ENCODE measurements around the gene ANKRD55. TPM values are rescaled to one million over a fixed set of nuclear protein-coding genes. Genes with fewer than 3 reads are reported as not detected.

ANKRD55 gene
- total RNA-seq, 1 donor from 2014 or later = not detected

DNA sequence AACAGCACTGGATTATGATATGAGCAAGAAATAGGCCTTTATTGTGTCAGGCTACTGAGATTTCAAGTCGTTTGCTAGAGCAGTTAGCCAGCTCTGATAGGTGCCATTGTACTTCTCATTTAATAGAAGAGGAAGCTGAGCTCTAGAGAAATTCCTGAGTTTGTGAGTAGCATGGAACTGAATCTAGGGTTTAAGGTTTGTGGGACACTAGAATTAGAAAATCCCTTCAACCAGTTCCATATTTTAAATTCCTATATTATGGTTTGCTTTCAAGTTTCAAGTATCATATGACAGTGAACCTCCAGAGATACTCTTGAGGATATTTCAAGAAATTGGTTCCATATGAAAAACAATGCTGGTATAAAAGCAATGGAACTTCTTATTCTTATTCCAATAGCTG is 87.6 kb downstream of the ANKRD55 start:
- no peak overlapping the region for H3K4me3 Mint-ChIP-seq
- no peak overlapping the region for H3K27ac Mint-ChIP-seq

DNA sequence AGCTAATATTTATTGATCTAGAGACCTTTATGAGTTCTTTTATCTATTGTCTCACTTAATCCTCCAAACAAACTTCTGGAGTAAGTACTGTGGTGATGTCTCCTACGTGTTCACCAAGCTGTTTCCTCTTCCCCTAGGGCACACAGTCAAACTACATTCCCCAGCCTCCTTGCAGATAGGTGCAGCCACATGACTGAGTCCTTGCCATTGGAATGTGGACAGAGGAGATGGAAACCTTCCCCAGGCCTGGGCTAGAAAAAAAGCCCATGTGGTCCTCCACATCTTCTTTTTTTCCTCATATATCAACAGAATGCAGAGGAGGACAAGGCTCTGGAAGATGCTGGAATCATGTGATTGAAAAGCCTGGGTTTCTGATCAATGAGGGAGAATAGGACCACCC is 88.0 kb downstream of the ANKRD55 start:
- DNase-seq (ENCODE audit: low spot score) = no peak
- Histone ChIP-seq H4K20me1 (ENCODE audit: low read depth) (no peaks in the 10 kb centered on the region), H3K9ac (no peak overlapping the region), H3K36me3 (no peaks in the 10 kb centered on the region), H3F3A (ENCODE audit: low read depth) (no peaks in the 10 kb centered on the region), H3K27ac (no peak overlapping the region), H2AFZ (replicated peaks) (no peak overlapping the region), H3K9me3 (ENCODE audit: low read depth) (no peaks in the 10 kb centered on the region), H3K27me3 (no peaks in the 10 kb centered on the region), H3K4me3 (no peak overlapping the region), H3K4me2 (no peak overlapping the region), H3K4me1 (no peaks in the 10 kb centered on the region), H3K79me2 (ENCODE audit: low read depth) (no peaks in the 10 kb centered on the region)
- no peak overlapping the region for H3K4me3 Mint-ChIP-seq
- no peaks in the 10 kb centered on the region for H3K9me3 Mint-ChIP-seq
- no peaks in the 10 kb centered on the region for H3K27me3 Mint-ChIP-seq (ENCODE audit: insufficient read depth, low read depth)
- TF ChIP-seq EZH2 (IDR thresholded peaks at IDR 0.05) (no peak), EZH2phosphoT487 (IDR thresholded peaks at IDR 0.05) (no peak)
- TF ChIP-seq, protein P1, sequence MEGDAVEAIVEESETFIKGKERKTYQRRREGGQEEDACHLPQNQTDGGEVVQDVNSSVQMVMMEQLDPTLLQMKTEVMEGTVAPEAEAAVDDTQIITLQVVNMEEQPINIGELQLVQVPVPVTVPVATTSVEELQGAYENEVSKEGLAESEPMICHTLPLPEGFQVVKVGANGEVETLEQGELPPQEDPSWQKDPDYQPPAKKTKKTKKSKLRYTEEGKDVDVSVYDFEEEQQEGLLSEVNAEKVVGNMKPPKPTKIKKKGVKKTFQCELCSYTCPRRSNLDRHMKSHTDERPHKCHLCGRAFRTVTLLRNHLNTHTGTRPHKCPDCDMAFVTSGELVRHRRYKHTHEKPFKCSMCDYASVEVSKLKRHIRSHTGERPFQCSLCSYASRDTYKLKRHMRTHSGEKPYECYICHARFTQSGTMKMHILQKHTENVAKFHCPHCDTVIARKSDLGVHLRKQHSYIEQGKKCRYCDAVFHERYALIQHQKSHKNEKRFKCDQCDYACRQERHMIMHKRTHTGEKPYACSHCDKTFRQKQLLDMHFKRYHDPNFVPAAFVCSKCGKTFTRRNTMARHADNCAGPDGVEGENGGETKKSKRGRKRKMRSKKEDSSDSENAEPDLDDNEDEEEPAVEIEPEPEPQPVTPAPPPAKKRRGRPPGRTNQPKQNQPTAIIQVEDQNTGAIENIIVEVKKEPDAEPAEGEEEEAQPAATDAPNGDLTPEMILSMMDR (IDR thresholded peaks at IDR 0.05) = no peak
- no peak overlapping the region for H3K27ac Mint-ChIP-seq
- H3K4me1 Mint-ChIP-seq = no peaks in the 10 kb centered on the region
- H3K36me3 Mint-ChIP-seq = no peaks in the 10 kb centered on the region

More for the DNA sequence above, 87.6 kb downstream of the ANKRD55 start:
- no peak for DNase-seq (ENCODE audit: low spot score)
- TF ChIP-seq EZH2phosphoT487 (IDR thresholded peaks at IDR 0.05) (no peak), EZH2 (IDR thresholded peaks at IDR 0.05) (no peak)
- H3K4me3 ChIP-seq = no peak overlapping the region
- H2AFZ ChIP-seq (replicated peaks) = no peak overlapping the region
- no peaks in the 10 kb centered on the region for H3K79me2 ChIP-seq (ENCODE audit: low read depth)
- H4K20me1 ChIP-seq (ENCODE audit: low read depth) = no peaks in the 10 kb centered on the region
- no peak overlapping the region for H3K27ac ChIP-seq
- no peaks in the 10 kb centered on the region for H3K27me3 Mint-ChIP-seq (ENCODE audit: insufficient read depth, low read depth)
- H3K4me1 Mint-ChIP-seq = no peaks in the 10 kb centered on the region
- H3K4me2 ChIP-seq = no peak overlapping the region
- H3K36me3 Mint-ChIP-seq = no peaks in the 10 kb centered on the region
- H3K27me3 ChIP-seq = no peaks in the 10 kb centered on the region
- H3F3A ChIP-seq (ENCODE audit: low read depth) = no peaks in the 10 kb centered on the region
- H3K9ac ChIP-seq = no peak overlapping the region
- no peaks in the 10 kb centered on the region for H3K9me3 ChIP-seq (ENCODE audit: low read depth)
- H3K36me3 ChIP-seq = no peaks in the 10 kb centered on the region
- H3K4me1 ChIP-seq = no peaks in the 10 kb centered on the region
- H3K9me3 Mint-ChIP-seq = no peaks in the 10 kb centered on the region

DNA sequence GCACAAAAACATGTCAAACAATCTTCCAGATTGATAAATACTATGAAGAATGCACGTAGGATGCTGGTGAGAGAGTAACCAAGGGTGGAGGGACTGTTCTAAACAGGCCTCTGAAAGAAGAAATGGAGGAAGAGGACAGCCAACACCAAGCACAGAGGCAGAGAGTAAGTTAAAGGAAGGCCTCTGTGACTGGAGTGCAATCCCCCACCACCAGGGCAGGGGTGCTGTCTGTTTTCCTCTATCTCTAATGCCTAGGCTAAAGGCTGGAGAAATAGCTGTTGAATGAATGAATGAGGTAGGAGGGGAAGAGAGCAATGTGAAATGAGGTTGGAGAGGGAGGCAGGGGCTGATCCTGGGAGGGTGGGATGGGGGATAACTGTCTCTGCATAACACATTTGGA is 88.9 kb downstream of the ANKRD55 start:
- no peaks in the 10 kb centered on the region for H3K79me2 ChIP-seq (ENCODE audit: low read depth)
- H3K4me3 Mint-ChIP-seq = no peak overlapping the region
- no peaks in the 10 kb centered on the region for H3K36me3 Mint-ChIP-seq
- H3F3A ChIP-seq (ENCODE audit: low read depth) = no peaks in the 10 kb centered on the region
- no peak overlapping the region for H3K27ac ChIP-seq
- H4K20me1 ChIP-seq (ENCODE audit: low read depth) = no peaks in the 10 kb centered on the region
- no peak overlapping the region for H3K9ac ChIP-seq
- no peaks in the 10 kb centered on the region for H3K36me3 ChIP-seq
- TF ChIP-seq, protein P1 (IDR thresholded peaks at IDR 0.05) = no peak
- TF ChIP-seq EZH2 (IDR thresholded peaks at IDR 0.05) (no peak), EZH2phosphoT487 (IDR thresholded peaks at IDR 0.05) (no peak)
- H3K4me1 Mint-ChIP-seq = no peaks in the 10 kb centered on the region
- no peaks in the 10 kb centered on the region for H3K27me3 Mint-ChIP-seq (ENCODE audit: insufficient read depth, low read depth)
- no peak overlapping the region for H3K4me2 ChIP-seq
- H3K4me1 ChIP-seq = no peaks in the 10 kb centered on the region
- H3K27me3 ChIP-seq = no peaks in the 10 kb centered on the region
- H3K4me3 ChIP-seq = no peak overlapping the region
- H3K27ac Mint-ChIP-seq = no peak overlapping the region
- no peak for DNase-seq (ENCODE audit: low spot score)
- H3K9me3 Mint-ChIP-seq = no peaks in the 10 kb centered on the region
- H3K9me3 ChIP-seq (ENCODE audit: low read depth) = no peaks in the 10 kb centered on the region
- no peak overlapping the region for H2AFZ ChIP-seq (replicated peaks)

DNA sequence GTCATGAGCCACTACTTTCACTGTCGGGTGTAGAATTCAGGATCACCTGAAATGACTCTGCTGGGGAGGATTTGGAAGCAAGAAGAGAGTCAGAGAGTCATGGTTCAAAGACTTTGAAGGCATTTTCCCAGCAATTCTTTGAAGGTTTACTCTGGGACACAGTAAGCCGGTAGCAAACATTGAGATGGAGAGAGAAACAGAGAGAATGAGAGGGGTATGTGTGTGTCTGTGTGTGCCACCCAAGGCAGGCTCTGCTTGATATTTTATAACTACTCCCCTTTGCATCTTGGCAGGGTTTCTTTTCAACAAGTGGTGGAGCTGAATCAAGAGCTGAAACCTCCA is 89.8 kb downstream of the ANKRD55 start:
- H4K20me1 ChIP-seq (ENCODE audit: low read depth) = no peaks in the 10 kb centered on the region
- H3K79me2 ChIP-seq (ENCODE audit: low read depth) = no peaks in the 10 kb centered on the region
- no peaks in the 10 kb centered on the region for H3K9me3 ChIP-seq (ENCODE audit: low read depth)
- H3K4me1 Mint-ChIP-seq = no peaks in the 10 kb centered on the region
- no peaks in the 10 kb centered on the region for H3K27me3 ChIP-seq
- no peaks in the 10 kb centered on the region for H3K36me3 Mint-ChIP-seq
- no peak for DNase-seq (ENCODE audit: low spot score)
- no peak overlapping the region for H2AFZ ChIP-seq (replicated peaks)
- no peak overlapping the region for H3K27ac Mint-ChIP-seq
- no peak overlapping the region for H3K4me3 ChIP-seq
- H3K9me3 Mint-ChIP-seq = no peaks in the 10 kb centered on the region
- no peaks in the 10 kb centered on the region for H3K27me3 Mint-ChIP-seq (ENCODE audit: insufficient read depth, low read depth)
- no peaks in the 10 kb centered on the region for H3K4me1 ChIP-seq
- H3F3A ChIP-seq (ENCODE audit: low read depth) = no peaks in the 10 kb centered on the region
- no peak overlapping the region for H3K9ac ChIP-seq
- no peak overlapping the region for H3K4me2 ChIP-seq
- TF ChIP-seq EZH2 (IDR thresholded peaks at IDR 0.05) (no peak), EZH2phosphoT487 (IDR thresholded peaks at IDR 0.05) (no peak)
- TF ChIP-seq, protein P1 (IDR thresholded peaks at IDR 0.05) = no peak
- no peak overlapping the region for H3K27ac ChIP-seq
- H3K4me3 Mint-ChIP-seq = no peak overlapping the region
- H3K36me3 ChIP-seq = no peaks in the 10 kb centered on the region

Measured in neural progenitor cell (in vitro differentiated cells).